ENCODE results near the gene OSTF1.

DNA sequence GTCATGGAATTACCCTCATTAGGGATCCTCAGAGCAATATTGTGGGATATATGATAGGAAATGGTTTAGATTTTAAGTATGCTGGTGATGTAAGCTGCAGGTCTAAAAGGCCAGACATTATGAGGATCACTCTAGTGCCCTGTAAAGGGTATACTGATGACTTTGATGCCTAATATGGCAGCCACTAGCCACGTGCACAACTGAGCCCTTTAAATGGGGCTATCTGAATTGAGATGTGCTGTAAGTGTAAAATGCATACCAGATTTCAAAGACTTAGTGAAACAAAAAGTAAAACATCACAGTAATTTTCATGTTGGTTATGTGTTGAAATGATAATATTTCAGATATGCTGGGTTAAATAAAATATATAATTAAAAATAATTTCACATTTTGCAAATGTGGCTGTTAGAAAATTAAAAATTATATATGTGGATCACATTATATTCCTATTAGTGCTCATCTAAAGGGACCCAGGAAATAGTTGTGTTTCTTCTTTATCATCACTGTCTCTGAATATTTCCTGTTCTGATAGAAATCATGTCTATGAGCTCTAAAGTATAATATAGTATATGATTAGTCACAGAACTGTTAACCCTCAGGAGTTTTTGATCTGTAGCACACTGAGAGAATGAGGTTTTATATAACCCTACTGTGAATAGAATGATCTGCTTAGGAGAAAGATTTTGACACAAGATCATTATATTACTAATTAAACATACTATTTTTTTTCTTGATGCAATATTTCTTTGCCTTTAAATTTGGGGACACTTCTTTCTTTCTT, 50.1 kb downstream of the OSTF1 start:
- TF ChIP-seq EZH2 (IDR thresholded peaks at IDR 0.05; ENCODE audit: low read length, unreplicated experiment) (no peak), EZH2phosphoT487 (IDR thresholded peaks at IDR 0.05; ENCODE audit: borderline replicate concordance, low read length) (no peak)
- TF ChIP-seq, protein P1, sequence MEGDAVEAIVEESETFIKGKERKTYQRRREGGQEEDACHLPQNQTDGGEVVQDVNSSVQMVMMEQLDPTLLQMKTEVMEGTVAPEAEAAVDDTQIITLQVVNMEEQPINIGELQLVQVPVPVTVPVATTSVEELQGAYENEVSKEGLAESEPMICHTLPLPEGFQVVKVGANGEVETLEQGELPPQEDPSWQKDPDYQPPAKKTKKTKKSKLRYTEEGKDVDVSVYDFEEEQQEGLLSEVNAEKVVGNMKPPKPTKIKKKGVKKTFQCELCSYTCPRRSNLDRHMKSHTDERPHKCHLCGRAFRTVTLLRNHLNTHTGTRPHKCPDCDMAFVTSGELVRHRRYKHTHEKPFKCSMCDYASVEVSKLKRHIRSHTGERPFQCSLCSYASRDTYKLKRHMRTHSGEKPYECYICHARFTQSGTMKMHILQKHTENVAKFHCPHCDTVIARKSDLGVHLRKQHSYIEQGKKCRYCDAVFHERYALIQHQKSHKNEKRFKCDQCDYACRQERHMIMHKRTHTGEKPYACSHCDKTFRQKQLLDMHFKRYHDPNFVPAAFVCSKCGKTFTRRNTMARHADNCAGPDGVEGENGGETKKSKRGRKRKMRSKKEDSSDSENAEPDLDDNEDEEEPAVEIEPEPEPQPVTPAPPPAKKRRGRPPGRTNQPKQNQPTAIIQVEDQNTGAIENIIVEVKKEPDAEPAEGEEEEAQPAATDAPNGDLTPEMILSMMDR (conservative IDR thresholded peaks at IDR 0.05; ENCODE audit: low read depth, low read length): no peak

All from PC-3 (cell line).